RWPE2 (cell line): ENCODE results near the gene CCDC187.

Experiments
- ATAC-seq: fragments of 200-7000 bp; cut with Tn5 transposase; 3 replicates; pipeline ENCODE4 v1.9.1; 2021; ENCODE audit warnings: low read depth
- DNase-seq: peaks from one replicate; pipeline ENCODE4 v3.0.0-alpha.2; 2020; ENCODE audit warnings: low spot score
- H3K27ac ChIP-seq: fragments of 450-650 bp; 2 replicates; pipeline ENCODE4 v1.5.1; 2017; ENCODE audit warnings: mild to moderate bottlenecking; ENCODE audit not compliant: poor library complexity, severe bottlenecking
- H3K27me3 ChIP-seq: fragments of 250-450 bp; sonication (Bioruptor Pico); 2 replicates; pipeline ENCODE4 v1.5.1; 2021; ENCODE audit warnings: mild to moderate bottlenecking, moderate library complexity; ENCODE audit not compliant: insufficient read depth, poor library complexity, severe bottlenecking
- H3K36me3 ChIP-seq: fragments of 250-450 bp; sonication (Bioruptor Pico); 2 replicates; pipeline ENCODE4 v1.5.1; 2020; ENCODE audit warnings: low read depth, mild to moderate bottlenecking, moderate library complexity
- H3K4me1 ChIP-seq: fragments of 250-450 bp; sonication (Bioruptor Pico); 2 replicates; pipeline ENCODE4 v1.5.1; 2021; ENCODE audit warnings: mild to moderate bottlenecking, moderate library complexity; ENCODE audit not compliant: insufficient read depth, poor library complexity, severe bottlenecking
- H3K4me3 ChIP-seq: fragments of 250-450 bp; sonication (Bioruptor Pico); 2 replicates; pipeline ENCODE4 v1.5.1; 2021; ENCODE audit warnings: mild to moderate bottlenecking, moderate library complexity; ENCODE audit not compliant: severe bottlenecking
- H3K9me3 ChIP-seq: fragments of 250-450 bp; sonication (Bioruptor Pico); 2 replicates; pipeline ENCODE4 v1.5.1; 2021; ENCODE audit warnings: mild to moderate bottlenecking, moderate library complexity; ENCODE audit not compliant: severe bottlenecking
- TF ChIP-seq, protein P1 (sequence below): fragments of 450-650 bp; IDR thresholded peaks from one replicate; pipeline ENCODE4 v1.5.1; 2017; ENCODE audit warnings: mild to moderate bottlenecking, moderate library complexity; ENCODE audit not compliant: poor library complexity, severe bottlenecking

Gene CCDC187

GRCh38 chr9:136285501-136286358 lies 18.2 kb downstream of the CCDC187 start:
- H3K36me3 ChIP-seq, result no peaks in the 10 kb centered on the region
- H3K27me3 ChIP-seq, result no peaks in the 10 kb centered on the region
- no peak overlapping the region for H3K27ac ChIP-seq
- no peaks in the 10 kb centered on the region for H3K9me3 ChIP-seq
- ATAC-seq, result no peak
- no peak for DNase-seq
- H3K4me1 ChIP-seq, result no peaks in the 10 kb centered on the region
- TF ChIP-seq, protein P1, sequence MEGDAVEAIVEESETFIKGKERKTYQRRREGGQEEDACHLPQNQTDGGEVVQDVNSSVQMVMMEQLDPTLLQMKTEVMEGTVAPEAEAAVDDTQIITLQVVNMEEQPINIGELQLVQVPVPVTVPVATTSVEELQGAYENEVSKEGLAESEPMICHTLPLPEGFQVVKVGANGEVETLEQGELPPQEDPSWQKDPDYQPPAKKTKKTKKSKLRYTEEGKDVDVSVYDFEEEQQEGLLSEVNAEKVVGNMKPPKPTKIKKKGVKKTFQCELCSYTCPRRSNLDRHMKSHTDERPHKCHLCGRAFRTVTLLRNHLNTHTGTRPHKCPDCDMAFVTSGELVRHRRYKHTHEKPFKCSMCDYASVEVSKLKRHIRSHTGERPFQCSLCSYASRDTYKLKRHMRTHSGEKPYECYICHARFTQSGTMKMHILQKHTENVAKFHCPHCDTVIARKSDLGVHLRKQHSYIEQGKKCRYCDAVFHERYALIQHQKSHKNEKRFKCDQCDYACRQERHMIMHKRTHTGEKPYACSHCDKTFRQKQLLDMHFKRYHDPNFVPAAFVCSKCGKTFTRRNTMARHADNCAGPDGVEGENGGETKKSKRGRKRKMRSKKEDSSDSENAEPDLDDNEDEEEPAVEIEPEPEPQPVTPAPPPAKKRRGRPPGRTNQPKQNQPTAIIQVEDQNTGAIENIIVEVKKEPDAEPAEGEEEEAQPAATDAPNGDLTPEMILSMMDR, result no peak
- no peak overlapping the region for H3K4me3 ChIP-seq

GRCh38 chr9:136284951-136285350 lies 18.9 kb downstream of the CCDC187 start:
- no peaks in the 10 kb centered on the region for H3K9me3 ChIP-seq
- H3K36me3 ChIP-seq, result no peaks in the 10 kb centered on the region
- no peaks in the 10 kb centered on the region for H3K4me1 ChIP-seq
- H3K4me3 ChIP-seq, result no peak overlapping the region
- H3K27me3 ChIP-seq, result no peaks in the 10 kb centered on the region
- TF ChIP-seq, protein P1, result no peak
- ATAC-seq (no peak), DNase-seq (no peak)
- H3K27ac ChIP-seq, result no peak overlapping the region

- H3K27me3 ChIP-seq, result no peaks in the 10 kb centered on the region
- H3K36me3 ChIP-seq, result no peaks in the 10 kb centered on the region
- H3K9me3 ChIP-seq, result no peaks in the 10 kb centered on the region
- TF ChIP-seq, protein P1, result no peak
- no peak overlapping the region for H3K4me3 ChIP-seq
- no peaks in the 10 kb centered on the region for H3K4me1 ChIP-seq
- no peak overlapping the region for H3K27ac ChIP-seq
- no peak for ATAC-seq
- no peak for DNase-seq
Measured at GRCh38 chr9:136284311-136284710, 19.6 kb downstream of the CCDC187 start.

DNA sequence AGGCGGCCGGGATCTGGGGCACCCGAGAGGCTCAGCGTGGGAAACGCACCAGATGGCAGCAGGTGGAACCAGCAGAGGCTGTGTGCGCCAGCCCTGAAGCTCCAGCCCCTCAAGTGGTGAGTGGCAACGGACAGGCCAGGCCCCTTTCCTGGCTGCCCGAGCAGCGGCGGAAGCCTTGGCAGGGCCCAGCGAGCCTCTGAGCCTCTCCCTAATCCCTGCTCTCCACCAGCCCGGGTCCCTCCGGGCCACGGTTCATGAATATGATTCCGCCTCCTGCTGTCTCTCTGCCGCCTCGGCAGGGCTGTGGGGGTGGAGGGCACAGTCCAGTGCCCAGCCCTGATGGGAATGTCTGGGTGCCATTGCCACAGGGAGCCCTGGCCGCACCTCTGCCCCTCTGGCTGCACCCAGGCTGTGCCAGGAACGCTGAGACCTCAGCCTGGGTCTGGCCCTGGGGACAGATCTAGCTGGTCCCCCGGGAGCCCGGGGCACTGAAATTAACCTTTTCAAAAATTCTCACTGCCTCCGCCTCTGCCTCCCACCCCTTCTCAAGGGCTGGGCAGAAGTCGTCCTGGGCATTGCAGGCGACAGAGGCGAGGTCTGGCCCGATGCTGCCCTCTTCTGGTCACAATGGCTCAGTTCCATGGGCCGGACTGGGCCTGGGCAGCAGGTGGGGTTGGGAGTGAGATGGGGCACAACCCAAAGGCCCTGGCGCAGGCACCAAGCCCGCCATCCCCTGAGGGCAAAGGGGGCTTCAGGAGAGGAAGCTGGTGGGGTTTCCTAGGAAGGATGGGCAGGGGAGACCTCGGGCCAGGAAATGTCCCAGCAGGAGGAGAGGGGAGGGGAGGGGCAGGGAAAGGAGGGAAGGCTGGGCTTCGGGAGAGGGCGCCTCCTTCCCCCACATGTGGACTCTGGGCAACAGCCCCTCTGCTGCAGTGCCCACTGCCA lies 20.3 kb downstream of the CCDC187 start:
- TF ChIP-seq, protein P1, result peak; percentile 88
- no peak overlapping the region for H3K27ac ChIP-seq
- H3K36me3 ChIP-seq, result no peaks in the 10 kb centered on the region
- DNase-seq (no peak), ATAC-seq (peak; percentile 89)
- no peaks in the 10 kb centered on the region for H3K4me1 ChIP-seq
- no peaks in the 10 kb centered on the region for H3K9me3 ChIP-seq
- H3K27me3 ChIP-seq, result no peaks in the 10 kb centered on the region
- no peak overlapping the region for H3K4me3 ChIP-seq
